ENCODE results near the gene ZFR. TPM values are rescaled to one million over a fixed set of nuclear protein-coding genes. Genes with fewer than 3 reads are reported as not detected.

Gene ZFR
- total RNA-seq, 1 experiment from 2014 or later, result 62.4 TPM

DNA sequence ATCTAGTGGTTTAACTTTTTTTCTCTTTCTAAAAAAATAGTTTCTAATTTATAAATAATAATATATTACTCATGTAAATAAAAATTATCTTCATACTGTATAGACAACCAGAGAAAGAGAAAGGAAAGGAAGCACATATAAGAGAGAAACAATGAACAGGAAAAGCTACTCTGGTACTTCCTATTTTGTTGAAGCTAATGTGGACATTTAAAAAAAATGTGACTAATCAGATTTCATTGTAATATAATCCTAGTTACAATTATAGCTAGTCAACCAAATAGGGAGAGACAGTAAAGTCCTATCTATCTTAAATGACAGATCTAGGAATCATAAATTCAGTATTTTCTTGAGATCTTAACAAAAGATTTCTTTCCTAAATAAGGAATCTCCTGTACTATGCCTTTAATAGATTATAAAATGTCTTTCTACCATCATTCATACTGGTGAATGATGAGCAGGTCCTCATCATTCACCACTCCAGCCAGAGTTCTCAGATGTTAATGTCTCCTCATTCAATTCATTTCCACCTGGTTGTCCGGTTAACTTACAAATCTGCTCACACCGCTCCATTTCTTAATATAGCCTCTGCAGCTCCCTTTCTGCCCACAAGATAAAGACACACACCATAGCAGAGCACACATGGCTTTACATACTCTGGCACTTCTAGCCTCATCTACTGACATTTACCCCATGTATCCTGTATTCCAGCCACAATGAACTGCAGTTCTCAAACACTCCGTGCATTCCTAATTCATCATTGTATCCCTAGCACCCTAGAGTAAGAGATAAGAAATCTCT is 30.9 kb downstream of the ZFR start:
- Histone ChIP-seq H4K20me1 (ENCODE audit: control insufficient read depth, insufficient read depth, insufficient read length) (no peaks in the 10 kb centered on the region), H4K91ac (ENCODE audit: insufficient read length, low read depth, low read length) (no peak overlapping the region), H2BK15ac (ENCODE audit: low read depth, low read length) (no peak overlapping the region), H3K9ac (ENCODE audit: extremely low read depth, insufficient read length, low read length) (no peak overlapping the region), H3K18ac (ENCODE audit: insufficient read length, low read depth, low read length) (no peak overlapping the region), H3K23me2 (ENCODE audit: insufficient read length, low read depth, low read length, poor library complexity, severe bottlenecking) (no peaks in the 10 kb centered on the region), H3K9me3 (ENCODE audit: control insufficient read depth, low read depth, low read length) (no peaks in the 10 kb centered on the region), H3T11ph (ENCODE audit: low read length) (no peak overlapping the region), H3K79me1 (ENCODE audit: insufficient read depth, low read depth, low read length, poor library complexity, severe bottlenecking) (peaks cover 2% of the 10 kb centered on the region), H2AK5ac (ENCODE audit: insufficient read length, low read length) (no peak overlapping the region), H3K4me1 (ENCODE audit: insufficient read depth, low read length) (no peaks in the 10 kb centered on the region), H4K5ac (ENCODE audit: insufficient read length, low read depth, low read length) (no peak overlapping the region), H3K23ac (ENCODE audit: insufficient read length, low read depth, low read length) (no peak overlapping the region), H2BK12ac (ENCODE audit: insufficient read length, low read depth, low read length) (no peak overlapping the region), H3K4ac (ENCODE audit: low read depth, low read length) (no peak overlapping the region), H3K27ac (ENCODE audit: insufficient read length, low read depth, low read length) (no peak overlapping the region), H3K14ac (ENCODE audit: insufficient read depth, low read length) (no peak overlapping the region), H2BK20ac (ENCODE audit: low read depth, low read length, poor library complexity, severe bottlenecking) (no peak overlapping the region), H3K4me2 (ENCODE audit: insufficient read depth, insufficient read length, low read length) (no peak overlapping the region), H3K27me3 (ENCODE audit: insufficient read depth, low read length) (no peaks in the 10 kb centered on the region), H3K56ac (ENCODE audit: insufficient read length, low read depth, low read length) (no peak overlapping the region), H2BK5ac (ENCODE audit: insufficient read length, low read length) (no peak overlapping the region), H3K79me2 (ENCODE audit: insufficient read depth, low read length) (no peaks in the 10 kb centered on the region), H2AFZ (ENCODE audit: low read length) (no peak overlapping the region), H4K8ac (replicated peaks; ENCODE audit: insufficient read length, low read depth, low read length) (no peak overlapping the region), H2BK120ac (ENCODE audit: low read depth, low read length, poor library complexity, severe bottlenecking) (no peak overlapping the region)
- Mint-ChIP-seq H3K36me3 (ENCODE audit: insufficient read depth in 1 of 3, low read depth in 3 of 3) (peaks cover 30 to 76% (median 63%) of the 10 kb centered on the region in 3 experiments), H3K4me1 (peaks cover 3 to 7% of the 10 kb centered on the region in 2 experiments; a peak in 3 of 4 replicates), H3K9me3 (no peaks in the 10 kb centered on the region), H3K4me3 (no peak overlapping the region), H3K27me3 (ENCODE audit: low read depth) (no peaks in the 10 kb centered on the region), H3K27ac (peak overlapping the region in 1 of 3 experiments; percentile 9; a peak in 2 of 7 replicates)
- TF ChIP-seq, protein P1, sequence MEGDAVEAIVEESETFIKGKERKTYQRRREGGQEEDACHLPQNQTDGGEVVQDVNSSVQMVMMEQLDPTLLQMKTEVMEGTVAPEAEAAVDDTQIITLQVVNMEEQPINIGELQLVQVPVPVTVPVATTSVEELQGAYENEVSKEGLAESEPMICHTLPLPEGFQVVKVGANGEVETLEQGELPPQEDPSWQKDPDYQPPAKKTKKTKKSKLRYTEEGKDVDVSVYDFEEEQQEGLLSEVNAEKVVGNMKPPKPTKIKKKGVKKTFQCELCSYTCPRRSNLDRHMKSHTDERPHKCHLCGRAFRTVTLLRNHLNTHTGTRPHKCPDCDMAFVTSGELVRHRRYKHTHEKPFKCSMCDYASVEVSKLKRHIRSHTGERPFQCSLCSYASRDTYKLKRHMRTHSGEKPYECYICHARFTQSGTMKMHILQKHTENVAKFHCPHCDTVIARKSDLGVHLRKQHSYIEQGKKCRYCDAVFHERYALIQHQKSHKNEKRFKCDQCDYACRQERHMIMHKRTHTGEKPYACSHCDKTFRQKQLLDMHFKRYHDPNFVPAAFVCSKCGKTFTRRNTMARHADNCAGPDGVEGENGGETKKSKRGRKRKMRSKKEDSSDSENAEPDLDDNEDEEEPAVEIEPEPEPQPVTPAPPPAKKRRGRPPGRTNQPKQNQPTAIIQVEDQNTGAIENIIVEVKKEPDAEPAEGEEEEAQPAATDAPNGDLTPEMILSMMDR (conservative IDR thresholded peaks at IDR 0.05), result no peak
- WGBS (ENCODE audit: extremely low coverage, insufficient read length, low lambda C conversion rate), result no CpG with 5 or more reads among the region's 3 CpGs
- no peak for DNase-seq
